HG02938 (cell line): ENCODE measurements around the gene FBXL15.
"Not testable (repeated sequence)": the region's sequence is repeated elsewhere in the genome, so short reads cannot be mapped to it uniquely, and the experiment has no call there.

Experiments
- ATAC-seq: cut with Tn5 transposase; IDR thresholded peaks from one replicate; pipeline ENCODE4 v1.9.1; 2021; ENCODE audit warnings: mild to moderate bottlenecking, moderate library complexity; ENCODE audit not compliant: unreplicated experiment

Gene FBXL15

GRCh38 chr10:102452672-102453340 lies 32.2 kb downstream of the FBXL15 start:
- ATAC-seq, result no peak

- ATAC-seq, result no peak
These were observed 32.9 kb downstream of the FBXL15 start for GRCh38 chr10:102453502-102453901.

- not testable (repeated sequence) for ATAC-seq
These were observed 34.2 kb downstream of the FBXL15 start for GRCh38 chr10:102454662-102455487.

GRCh38 chr10:102455893-102456471 lies 35.3 kb downstream of the FBXL15 start:
- ATAC-seq, result no peak

- ATAC-seq, result no peak
These were observed 37.0 kb downstream of the FBXL15 start for GRCh38 chr10:102457591-102458150.

GRCh38 chr10:102458656-102459055 lies 38.0 kb downstream of the FBXL15 start:
- ATAC-seq, result no peak

- ATAC-seq, result peak; percentile 17
These were observed 40.2 kb downstream of the FBXL15 start for GRCh38 chr10:102460836-102461186.

- peak; percentile 67 for ATAC-seq
These were observed 40.8 kb downstream of the FBXL15 start for GRCh38 chr10:102461187-102462054.

- no peak for ATAC-seq
These were observed 41.9 kb downstream of the FBXL15 start for GRCh38 chr10:102462512-102463054.

GRCh38 chr10:102463983-102464382 lies 43.3 kb downstream of the FBXL15 start:
- ATAC-seq, result no peak

GRCh38 chr10:102465466-102465865 lies 44.8 kb downstream of the FBXL15 start:
- no peak for ATAC-seq

GRCh38 chr10:102467318-102467717 lies 46.7 kb downstream of the FBXL15 start:
- ATAC-seq, result no peak

- ATAC-seq, result no peak
These were observed 47.4 kb downstream of the FBXL15 start for GRCh38 chr10:102467971-102468438.

- ATAC-seq, result no peak
These were observed 48.0 kb downstream of the FBXL15 start for GRCh38 chr10:102468683-102469082.

- no peak for ATAC-seq
These were observed 50.2 kb downstream of the FBXL15 start for GRCh38 chr10:102470579-102471546.
